ENCODE data around the gene PTPN1.

- TF ChIP-seq CHD1 (IDR thresholded peaks at IDR 0.05; ENCODE audit: low read depth, low read length) (no peak), FOXM1 (IDR thresholded peaks at IDR 0.05; ENCODE audit: low read depth, low read length) (no peak), EZH2 (IDR thresholded peaks at IDR 0.05; ENCODE audit: borderline replicate concordance, control insufficient read depth, low read depth, low read length) (no peak), RELB (IDR thresholded peaks at IDR 0.05; ENCODE audit: low read depth) (no peak), NFIC (IDR thresholded peaks at IDR 0.05; ENCODE audit: low read depth, low read length) (no peak), SUPT20H (IDR thresholded peaks at IDR 0.05; ENCODE audit: borderline replicate concordance, control insufficient read depth, low read depth, low read length) (no peak), YY1 (IDR thresholded peaks at IDR 0.05; ENCODE audit: low read depth, low read length) (no peak)
These were observed 45.2 kb upstream of the PTPN1 start for GRCh38 chr20:50464725-50465650.

Data from GM12878 (cell line).